ENCODE data around the gene MRPL22. TPM values are rescaled to one million over a fixed set of nuclear protein-coding genes. Genes with fewer than 3 reads are reported as not detected.

Gene MRPL22
- total RNA-seq, 1 experiment from 2014 or later = 68.3 TPM

DNA sequence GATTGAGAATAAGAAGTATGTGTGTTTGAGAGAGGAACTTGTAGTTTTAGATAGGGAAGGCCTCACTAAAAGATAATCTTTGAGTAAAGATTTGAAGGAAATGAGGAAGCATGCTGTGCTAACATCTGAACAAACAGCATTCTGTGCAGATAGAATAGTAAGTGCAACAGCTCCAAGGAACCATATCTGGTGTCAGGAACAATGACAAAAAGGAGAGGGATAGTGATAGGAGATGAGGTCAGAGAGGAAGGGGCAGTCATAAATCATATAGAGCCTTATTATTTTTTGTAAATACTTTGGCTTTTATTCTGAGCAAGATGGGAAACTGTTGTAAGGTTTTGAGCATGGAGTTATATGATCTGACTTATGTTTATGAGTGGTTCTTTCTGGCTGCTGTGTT, 3.8 kb downstream of the MRPL22 start:
- no peak overlapping the region for H3K27ac ChIP-seq (ENCODE audit: low read depth, low read length)

More for the DNA sequence above, 3.8 kb downstream of the MRPL22 start:
- no peak for TF ChIP-seq POLR2A (IDR thresholded peaks at IDR 0.05; ENCODE audit: borderline replicate concordance, extremely low read depth, insufficient read depth, insufficient read length)
- TF ChIP-seq EZH2 (IDR thresholded peaks at IDR 0.05) = no peak
- TF ChIP-seq RAD21 (IDR thresholded peaks at IDR 0.05; ENCODE audit: low read depth) = no peak
- no peak for TF ChIP-seq SIN3A (IDR thresholded peaks at IDR 0.05; ENCODE audit: low read depth)
- TF ChIP-seq, protein P1, sequence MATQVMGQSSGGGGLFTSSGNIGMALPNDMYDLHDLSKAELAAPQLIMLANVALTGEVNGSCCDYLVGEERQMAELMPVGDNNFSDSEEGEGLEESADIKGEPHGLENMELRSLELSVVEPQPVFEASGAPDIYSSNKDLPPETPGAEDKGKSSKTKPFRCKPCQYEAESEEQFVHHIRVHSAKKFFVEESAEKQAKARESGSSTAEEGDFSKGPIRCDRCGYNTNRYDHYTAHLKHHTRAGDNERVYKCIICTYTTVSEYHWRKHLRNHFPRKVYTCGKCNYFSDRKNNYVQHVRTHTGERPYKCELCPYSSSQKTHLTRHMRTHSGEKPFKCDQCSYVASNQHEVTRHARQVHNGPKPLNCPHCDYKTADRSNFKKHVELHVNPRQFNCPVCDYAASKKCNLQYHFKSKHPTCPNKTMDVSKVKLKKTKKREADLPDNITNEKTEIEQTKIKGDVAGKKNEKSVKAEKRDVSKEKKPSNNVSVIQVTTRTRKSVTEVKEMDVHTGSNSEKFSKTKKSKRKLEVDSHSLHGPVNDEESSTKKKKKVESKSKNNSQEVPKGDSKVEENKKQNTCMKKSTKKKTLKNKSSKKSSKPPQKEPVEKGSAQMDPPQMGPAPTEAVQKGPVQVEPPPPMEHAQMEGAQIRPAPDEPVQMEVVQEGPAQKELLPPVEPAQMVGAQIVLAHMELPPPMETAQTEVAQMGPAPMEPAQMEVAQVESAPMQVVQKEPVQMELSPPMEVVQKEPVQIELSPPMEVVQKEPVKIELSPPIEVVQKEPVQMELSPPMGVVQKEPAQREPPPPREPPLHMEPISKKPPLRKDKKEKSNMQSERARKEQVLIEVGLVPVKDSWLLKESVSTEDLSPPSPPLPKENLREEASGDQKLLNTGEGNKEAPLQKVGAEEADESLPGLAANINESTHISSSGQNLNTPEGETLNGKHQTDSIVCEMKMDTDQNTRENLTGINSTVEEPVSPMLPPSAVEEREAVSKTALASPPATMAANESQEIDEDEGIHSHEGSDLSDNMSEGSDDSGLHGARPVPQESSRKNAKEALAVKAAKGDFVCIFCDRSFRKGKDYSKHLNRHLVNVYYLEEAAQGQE (IDR thresholded peaks at IDR 0.05; ENCODE audit: low read depth) = no peak
- no peak for TF ChIP-seq ZNF274 (IDR thresholded peaks at IDR 0.05; ENCODE audit: low read depth, low read length)
- no peak for TF ChIP-seq EGR1 (IDR thresholded peaks at IDR 0.05; ENCODE audit: low read depth)
- no peak for TF ChIP-seq FOSL1 (IDR thresholded peaks at IDR 0.05; ENCODE audit: low read depth)
- no peak for TF ChIP-seq YY1 (IDR thresholded peaks at IDR 0.05; ENCODE audit: extremely low read depth, insufficient replicate concordance, low read depth, low read length)
- TF ChIP-seq, protein P2, sequence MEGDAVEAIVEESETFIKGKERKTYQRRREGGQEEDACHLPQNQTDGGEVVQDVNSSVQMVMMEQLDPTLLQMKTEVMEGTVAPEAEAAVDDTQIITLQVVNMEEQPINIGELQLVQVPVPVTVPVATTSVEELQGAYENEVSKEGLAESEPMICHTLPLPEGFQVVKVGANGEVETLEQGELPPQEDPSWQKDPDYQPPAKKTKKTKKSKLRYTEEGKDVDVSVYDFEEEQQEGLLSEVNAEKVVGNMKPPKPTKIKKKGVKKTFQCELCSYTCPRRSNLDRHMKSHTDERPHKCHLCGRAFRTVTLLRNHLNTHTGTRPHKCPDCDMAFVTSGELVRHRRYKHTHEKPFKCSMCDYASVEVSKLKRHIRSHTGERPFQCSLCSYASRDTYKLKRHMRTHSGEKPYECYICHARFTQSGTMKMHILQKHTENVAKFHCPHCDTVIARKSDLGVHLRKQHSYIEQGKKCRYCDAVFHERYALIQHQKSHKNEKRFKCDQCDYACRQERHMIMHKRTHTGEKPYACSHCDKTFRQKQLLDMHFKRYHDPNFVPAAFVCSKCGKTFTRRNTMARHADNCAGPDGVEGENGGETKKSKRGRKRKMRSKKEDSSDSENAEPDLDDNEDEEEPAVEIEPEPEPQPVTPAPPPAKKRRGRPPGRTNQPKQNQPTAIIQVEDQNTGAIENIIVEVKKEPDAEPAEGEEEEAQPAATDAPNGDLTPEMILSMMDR (IDR thresholded peaks at IDR 0.05 in 2 of 3, conservative IDR thresholded peaks at IDR 0.05 in 1 of 3; ENCODE audit: borderline replicate concordance in 1 of 3, insufficient read depth in 1 of 3, low read depth in 2 of 3, low read length in 2 of 3) = no peak
- no peak for TF ChIP-seq CBX3 (IDR thresholded peaks at IDR 0.05; ENCODE audit: low read depth)
- TF ChIP-seq, protein P3, sequence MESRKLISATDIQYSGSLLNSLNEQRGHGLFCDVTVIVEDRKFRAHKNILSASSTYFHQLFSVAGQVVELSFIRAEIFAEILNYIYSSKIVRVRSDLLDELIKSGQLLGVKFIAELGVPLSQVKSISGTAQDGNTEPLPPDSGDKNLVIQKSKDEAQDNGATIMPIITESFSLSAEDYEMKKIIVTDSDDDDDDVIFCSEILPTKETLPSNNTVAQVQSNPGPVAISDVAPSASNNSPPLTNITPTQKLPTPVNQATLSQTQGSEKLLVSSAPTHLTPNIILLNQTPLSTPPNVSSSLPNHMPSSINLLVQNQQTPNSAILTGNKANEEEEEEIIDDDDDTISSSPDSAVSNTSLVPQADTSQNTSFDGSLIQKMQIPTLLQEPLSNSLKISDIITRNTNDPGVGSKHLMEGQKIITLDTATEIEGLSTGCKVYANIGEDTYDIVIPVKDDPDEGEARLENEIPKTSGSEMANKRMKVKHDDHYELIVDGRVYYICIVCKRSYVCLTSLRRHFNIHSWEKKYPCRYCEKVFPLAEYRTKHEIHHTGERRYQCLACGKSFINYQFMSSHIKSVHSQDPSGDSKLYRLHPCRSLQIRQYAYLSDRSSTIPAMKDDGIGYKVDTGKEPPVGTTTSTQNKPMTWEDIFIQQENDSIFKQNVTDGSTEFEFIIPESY (IDR thresholded peaks at IDR 0.05; ENCODE audit: extremely low read depth, insufficient replicate concordance, low read length) = no peak
- TF ChIP-seq POLR2AphosphoS5 (IDR thresholded peaks at IDR 0.05; ENCODE audit: low read depth, low read length) = no peak
- TF ChIP-seq, protein P4, sequence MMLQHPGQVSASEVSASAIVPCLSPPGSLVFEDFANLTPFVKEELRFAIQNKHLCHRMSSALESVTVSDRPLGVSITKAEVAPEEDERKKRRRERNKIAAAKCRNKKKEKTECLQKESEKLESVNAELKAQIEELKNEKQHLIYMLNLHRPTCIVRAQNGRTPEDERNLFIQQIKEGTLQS (IDR thresholded peaks at IDR 0.05) = no peak
- TF ChIP-seq SRF (IDR thresholded peaks at IDR 0.05; ENCODE audit: low read depth) = no peak
- TF ChIP-seq TCF7L2 (IDR thresholded peaks at IDR 0.05; ENCODE audit: borderline replicate concordance, extremely low read depth, insufficient read depth, insufficient read length) = no peak
- no peak for TF ChIP-seq ZFX (IDR thresholded peaks at IDR 0.05)
- TF ChIP-seq, protein P5, sequence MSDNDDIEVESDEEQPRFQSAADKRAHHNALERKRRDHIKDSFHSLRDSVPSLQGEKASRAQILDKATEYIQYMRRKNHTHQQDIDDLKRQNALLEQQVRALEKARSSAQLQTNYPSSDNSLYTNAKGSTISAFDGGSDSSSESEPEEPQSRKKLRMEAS (IDR thresholded peaks at IDR 0.05) = no peak
- POLR2A ChIA-PET = no interaction called here
- Histone ChIP-seq H4K20me1 (ENCODE audit: insufficient read depth) (no peaks in the 10 kb centered on the region), H2AFZ (ENCODE audit: low read depth, low read length, poor library complexity, severe bottlenecking) (no peak overlapping the region), H3K9me3 (ENCODE audit: control insufficient read depth in 1 of 2, insufficient read depth in 1 of 2, low read depth in 1 of 2, low read length in 2 of 2) (no peaks in the 10 kb centered on the region), H3K36me3 (ENCODE audit: control insufficient read depth in 1 of 2, insufficient read depth in 2 of 2, low read length in 2 of 2) (no peaks in the 10 kb centered on the region; a peak in 1 of 4 replicates), H3K4me3 (replicated peaks in 1 of 2; ENCODE audit: low read depth in 1 of 2, low read length in 2 of 2) (no peak overlapping the region), H3K9ac (ENCODE audit: low read length) (no peak overlapping the region), H3K27me3 (ENCODE audit: insufficient read depth, low read length) (no peaks in the 10 kb centered on the region), H3K79me2 (ENCODE audit: insufficient read depth, low read length) (peaks cover 83% of the 10 kb centered on the region), H3K4me1 (ENCODE audit: control insufficient read depth in 1 of 2, insufficient read depth in 2 of 2, low read length in 2 of 2) (peaks cover 8 to 9% of the 10 kb centered on the region in 2 experiments), H3K9me2 (ENCODE audit: insufficient read depth) (no peaks in the 10 kb centered on the region), H3K4me2 (ENCODE audit: low read length) (no peak overlapping the region)
- RAD21 ChIA-PET (ENCODE audit: low non-redundant PET in 1 of 2, low total read pairs in 2 of 2, uncharacterized antibody in 2 of 2, unreplicated experiment in 2 of 2) = no interaction called here
- ATAC-seq (no peak), DNase-seq (ENCODE audit: low read depth, low spot score) (no peak)
- no TSS peak for BruUV-seq (replicated peaks)
- CTCF ChIA-PET = interaction anchor here (1.8 to 2.0 kb wide), 2 partner anchors 60 to 83 kb away, joined by 8 read pairs; no protein-coding TSS in a partner anchor
- intact Hi-C loops (cut with micrococcal nuclease) = loop anchor here (1.0 to 2.0 kb wide), 2 partner anchors 60 to 84 kb away; no protein-coding TSS in a partner anchor
